Sigmoid colon (tissue), 7 donors: ENCODE results near the gene GP5. TPM values are rescaled to one million over a fixed set of nuclear protein-coding genes. Genes with fewer than 3 reads are reported as not detected.

Experiments
- DNase-seq: peaks from one replicate; pipeline ENCODE4 v3.0.0-alpha.2; 2019
- H3K27ac ChIP-seq, 4 donors: fragments of 200-600 bp; sonication (generic); one replicate each; pipeline ENCODE4 v1.5.1; 2016 to 2019; ENCODE audit warnings: mild to moderate bottlenecking in 1 of 4
- H3K27me3 ChIP-seq, 3 donors: fragments of 200-600 bp; sonication (generic); one replicate each; pipeline ENCODE4 v1.5.1; 2019; ENCODE audit warnings: mild to moderate bottlenecking in 1 of 3
- H3K36me3 ChIP-seq, 4 donors: fragments of 200-600 bp; sonication (generic); one replicate each; pipeline ENCODE4 v1.5.1; 2016 to 2019
- H3K4me1 ChIP-seq, 4 donors: fragments of 200-600 bp; sonication (generic); one replicate each; pipeline ENCODE4 v1.5.1; 2017 to 2019
- H3K4me3 ChIP-seq, 4 donors: fragments of 200-600 bp; sonication (generic); one replicate each; pipeline ENCODE4 v1.5.1; 2017 to 2019; ENCODE audit warnings: mild to moderate bottlenecking in 2 of 4, moderate library complexity in 1 of 4
- H3K9me3 ChIP-seq, 4 donors: fragments of 200-600 bp in 3 of 4; sonication (generic) in 3 of 4; one replicate each; pipeline versions ENCODE4 v1.5.1 to v1.6.1; 2013 to 2019
- EP300 ChIP-seq, 4 donors: sonication (generic); formaldehyde crosslinking; IDR thresholded peaks; one replicate each; pipeline ENCODE4 v1.6.1; 2017; ENCODE audit warnings: antibody characterized with exemption in 4 of 4
- POLR2A ChIP-seq, 2 donors: fragments of 450-650 bp; IDR thresholded peaks; one replicate each; pipeline ENCODE4 v1.6.1; 2016; ENCODE audit warnings: antibody characterized with exemption in 2 of 2, mild to moderate bottlenecking in 2 of 2, moderate library complexity in 2 of 2
- POLR2AphosphoS5 ChIP-seq, 4 donors: sonication (generic); formaldehyde crosslinking; IDR thresholded peaks; one replicate each; pipeline ENCODE4 v1.6.1; 2017; ENCODE audit warnings: antibody characterized with exemption in 4 of 4
- WGBS, 2 donors: extraction: QIAGEN DNeasy Blood & Tissue Kit; methylation state at CpG; one replicate each; pipeline ENCODE4 v1.1.7; 2013; 5-methylcytosine and 5-hydroxymethylcytosine counted together
- intact Hi-C: fragments of 100-400 bp; cut with DNase I; formaldehyde crosslinking; loops from one replicate; pipeline ENCODE4 v1.15.1; 2023
- polyA plus RNA-seq, 3 donors: library from polyadenylated mRNA; stranded (reverse); fragments of 200-250 nt; gene quantifications; one replicate each; pipeline ENCODE4 v1.2.3, GENCODE V29; 2013
- total RNA-seq, 4 donors: library from RNA; depleted of rRNA; stranded (reverse); fragments of >200 nt; gene quantifications; one replicate each; pipeline ENCODE4 v1.1.0, GENCODE V29; 2016
- TF ChIP-seq, protein P1 (sequence below), 4 experiments: fragments of 450-650 bp in 3 of 4; fragments of 200-600 bp in 1 of 4; IDR thresholded peaks; one replicate each; pipeline ENCODE4 v1.5.1; 2016 to 2019; ENCODE audit warnings: antibody characterized with exemption in 4 of 4, mild to moderate bottlenecking in 3 of 4, moderate library complexity in 2 of 4
- donor health status: healthy with polysubstance abuse.
- donor health status: Bipolar disorder and iron deficiency.
- donor health status: healthy.

GP5 gene
- total and polyA plus RNA-seq, 7 donors, result 0.14 to 0.69 TPM; not detected in 5

DNA sequence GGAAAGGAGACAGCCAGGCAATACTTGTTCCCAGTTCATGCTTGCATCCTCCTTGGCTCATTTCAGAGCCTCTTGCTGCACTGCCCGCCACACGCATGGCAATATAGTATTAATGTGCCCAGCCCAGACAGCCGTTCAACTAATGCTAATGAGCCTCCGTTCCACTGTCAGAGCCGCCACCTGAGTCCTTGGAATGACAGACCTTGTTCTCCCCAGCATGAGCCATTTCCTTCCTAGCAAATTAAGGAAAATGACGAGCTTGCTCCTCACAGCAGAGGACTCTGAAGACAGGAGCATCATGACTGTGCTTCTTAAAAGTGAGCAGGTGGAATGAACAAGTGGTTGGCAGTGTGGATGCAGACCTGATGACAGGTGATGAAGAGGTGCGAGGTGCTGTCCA, 18.7 kb downstream of the GP5 start:
- Histone ChIP-seq H3K4me1 (peaks cover 0 to 6% (median 3%) of the 10 kb centered on the region in 4 donors), H3K9me3 (no peaks in the 10 kb centered on the region), H3K4me3 (no peak overlapping the region), H3K36me3 (no peaks in the 10 kb centered on the region), H3K27me3 (peaks cover 0 to 10% (median 0%) of the 10 kb centered on the region in 3 donors), H3K27ac (no peak overlapping the region)
- WGBS, 2 donors, result 79 to 86% methylated on average over 7 of the region's 7 CpGs
- intact Hi-C loops, result no loop called here
- DNase-seq, result no peak
- no peak for TF ChIP-seq POLR2A (IDR thresholded peaks at IDR 0.05)
- no peak for TF ChIP-seq POLR2AphosphoS5 (IDR thresholded peaks at IDR 0.05)
- TF ChIP-seq, protein P1, sequence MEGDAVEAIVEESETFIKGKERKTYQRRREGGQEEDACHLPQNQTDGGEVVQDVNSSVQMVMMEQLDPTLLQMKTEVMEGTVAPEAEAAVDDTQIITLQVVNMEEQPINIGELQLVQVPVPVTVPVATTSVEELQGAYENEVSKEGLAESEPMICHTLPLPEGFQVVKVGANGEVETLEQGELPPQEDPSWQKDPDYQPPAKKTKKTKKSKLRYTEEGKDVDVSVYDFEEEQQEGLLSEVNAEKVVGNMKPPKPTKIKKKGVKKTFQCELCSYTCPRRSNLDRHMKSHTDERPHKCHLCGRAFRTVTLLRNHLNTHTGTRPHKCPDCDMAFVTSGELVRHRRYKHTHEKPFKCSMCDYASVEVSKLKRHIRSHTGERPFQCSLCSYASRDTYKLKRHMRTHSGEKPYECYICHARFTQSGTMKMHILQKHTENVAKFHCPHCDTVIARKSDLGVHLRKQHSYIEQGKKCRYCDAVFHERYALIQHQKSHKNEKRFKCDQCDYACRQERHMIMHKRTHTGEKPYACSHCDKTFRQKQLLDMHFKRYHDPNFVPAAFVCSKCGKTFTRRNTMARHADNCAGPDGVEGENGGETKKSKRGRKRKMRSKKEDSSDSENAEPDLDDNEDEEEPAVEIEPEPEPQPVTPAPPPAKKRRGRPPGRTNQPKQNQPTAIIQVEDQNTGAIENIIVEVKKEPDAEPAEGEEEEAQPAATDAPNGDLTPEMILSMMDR (IDR thresholded peaks at IDR 0.05), result no peak
- TF ChIP-seq EP300 (IDR thresholded peaks at IDR 0.05), result no peak

DNA sequence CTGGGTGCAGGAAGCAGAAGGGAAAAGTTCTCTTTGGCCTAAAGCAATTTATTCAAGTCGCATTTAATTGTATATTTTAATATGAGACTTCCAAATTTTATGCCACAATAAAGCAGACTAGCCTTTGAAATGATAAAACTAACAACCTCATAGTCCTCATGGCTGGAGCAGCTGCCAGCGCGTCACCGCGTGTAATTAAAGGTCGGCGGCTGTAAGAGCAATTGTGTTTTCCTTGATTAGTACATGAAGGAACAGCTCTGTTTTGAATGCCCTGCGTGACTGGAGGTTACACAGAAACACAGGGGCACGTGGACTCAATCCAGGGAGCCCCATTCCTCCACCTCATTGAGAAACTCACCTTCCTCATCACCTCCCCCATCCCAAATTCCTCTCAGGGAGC, 19.4 kb downstream of the GP5 start:
- intact Hi-C loops, result no loop called here
- Histone ChIP-seq H3K36me3 (no peaks in the 10 kb centered on the region), H3K9me3 (no peaks in the 10 kb centered on the region), H3K4me1 (peaks cover 0 to 6% (median 3%) of the 10 kb centered on the region in 4 donors), H3K4me3 (no peak overlapping the region), H3K27me3 (peaks cover 0 to 10% (median 0%) of the 10 kb centered on the region in 3 donors), H3K27ac (no peak overlapping the region)
- no peak for DNase-seq
- no peak for TF ChIP-seq POLR2A (IDR thresholded peaks at IDR 0.05)
- no peak for TF ChIP-seq EP300 (IDR thresholded peaks at IDR 0.05)
- TF ChIP-seq, protein P1 (IDR thresholded peaks at IDR 0.05), result no peak
- TF ChIP-seq POLR2AphosphoS5 (IDR thresholded peaks at IDR 0.05), result no peak
- 16 to 68% methylated on average over 9 of the region's 9 CpGs for WGBS, 2 donors

DNA sequence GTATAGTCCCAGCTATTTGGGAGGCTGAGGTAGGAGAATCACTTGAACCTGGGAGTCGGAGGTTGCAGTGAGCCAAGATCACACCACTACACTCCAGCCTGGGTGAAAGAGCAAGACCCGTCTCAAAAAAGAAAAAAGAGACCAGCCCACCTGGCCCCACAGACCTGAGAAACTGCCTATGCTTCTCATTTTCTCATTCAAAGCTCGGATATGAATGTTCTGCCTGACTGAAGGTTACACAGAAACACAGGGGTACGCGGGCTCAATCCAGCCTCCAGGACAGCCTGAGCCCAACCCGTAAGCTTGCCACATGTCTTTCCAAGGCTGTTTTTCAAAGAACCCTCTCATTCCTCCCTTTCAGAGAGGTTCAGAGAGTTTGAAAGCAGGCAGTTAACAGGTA, 19.8 kb downstream of the GP5 start:
- H3K4me1 ChIP-seq, result peaks cover 0 to 6% (median 3%) of the 10 kb centered on the region in 4 donors
- H3K27me3 ChIP-seq, result peaks cover 0 to 10% (median 0%) of the 10 kb centered on the region in 3 donors
- H3K4me3 ChIP-seq, result no peak overlapping the region
- H3K27ac ChIP-seq, result no peak overlapping the region
- TF ChIP-seq POLR2A (IDR thresholded peaks at IDR 0.05) (no peak), EP300 (IDR thresholded peaks at IDR 0.05) (no peak), POLR2AphosphoS5 (IDR thresholded peaks at IDR 0.05) (no peak)
- TF ChIP-seq, protein P1 (IDR thresholded peaks at IDR 0.05), result no peak
- H3K9me3 ChIP-seq, result no peaks in the 10 kb centered on the region
- no peaks in the 10 kb centered on the region for H3K36me3 ChIP-seq
- intact Hi-C loops, result no loop called here
- WGBS, 2 donors, result 37 to 82% methylated on average over 6 of the region's 6 CpGs
- DNase-seq, result no peak

DNA sequence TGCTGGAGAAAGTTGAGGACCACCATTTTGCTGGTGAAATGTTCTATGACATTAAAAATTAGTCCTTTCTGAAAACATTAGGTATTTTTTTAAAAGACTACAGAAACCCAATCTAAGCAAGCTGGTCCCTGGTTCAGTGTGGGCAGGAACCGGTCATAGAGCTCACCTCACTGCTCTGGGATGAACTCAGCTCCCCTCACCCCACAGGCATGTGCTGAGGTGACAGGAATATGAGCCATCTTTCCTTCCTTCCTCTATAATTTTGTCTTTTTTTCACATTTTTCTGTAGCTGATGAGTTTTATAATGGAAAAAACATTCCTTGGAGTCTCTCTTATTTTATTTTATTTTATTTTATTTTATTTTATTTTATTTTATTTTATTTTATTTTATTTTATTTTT, 21.4 kb downstream of the GP5 start:
- WGBS, 2 donors, result 93 to 97% methylated on average over 1 of the region's 1 CpG

More for the DNA sequence above, 21.4 kb downstream of the GP5 start:
- Histone ChIP-seq H3K4me1 (peaks cover 0 to 6% (median 3%) of the 10 kb centered on the region in 4 donors), H3K36me3 (no peaks in the 10 kb centered on the region), H3K4me3 (no peak overlapping the region), H3K9me3 (no peaks in the 10 kb centered on the region), H3K27ac (no peak overlapping the region), H3K27me3 (peaks cover 0 to 10% (median 0%) of the 10 kb centered on the region in 3 donors)
- DNase-seq, result no peak
- TF ChIP-seq POLR2A (IDR thresholded peaks at IDR 0.05), result no peak
- no peak for TF ChIP-seq POLR2AphosphoS5 (IDR thresholded peaks at IDR 0.05)
- TF ChIP-seq EP300 (IDR thresholded peaks at IDR 0.05), result no peak
- TF ChIP-seq, protein P1 (IDR thresholded peaks at IDR 0.05), result no peak
- intact Hi-C loops, result no loop called here
